ENCODE data around the gene PPP2R2B.
A peak's percentile ranks its signal among the peaks of the same experiment; 100 is the strongest.

Gene PPP2R2B

GRCh38 chr5:146758076-146758475, 120.5 kb downstream of the PPP2R2B start:
- Histone ChIP-seq H3K4me1 (ENCODE audit: control insufficient read depth, insufficient read depth, low read length) (peaks cover 14% of the 10 kb centered on the region), H3K9me3 (ENCODE audit: control insufficient read depth, low read length) (no peaks in the 10 kb centered on the region), H3K4me3 (ENCODE audit: low read length) (no peak overlapping the region), H3K36me3 (ENCODE audit: control insufficient read depth, insufficient read depth, low read length, severe bottlenecking) (no peaks in the 10 kb centered on the region), H3K27me3 (replicated peaks; ENCODE audit: control insufficient read depth, insufficient read depth, low read length) (no peaks in the 10 kb centered on the region), H3K9ac (ENCODE audit: low read length) (no peak overlapping the region)
- no peak for DNase-seq (ENCODE audit: low read depth)

- H3K36me3 ChIP-seq (ENCODE audit: control insufficient read depth, insufficient read depth, low read length, severe bottlenecking), result no peaks in the 10 kb centered on the region
- no peaks in the 10 kb centered on the region for H3K27me3 ChIP-seq (replicated peaks; ENCODE audit: control insufficient read depth, insufficient read depth, low read length)
- no peaks in the 10 kb centered on the region for H3K9me3 ChIP-seq (ENCODE audit: control insufficient read depth, low read length)
- H3K4me1 ChIP-seq (ENCODE audit: control insufficient read depth, insufficient read depth, low read length), result no peaks in the 10 kb centered on the region
- DNase-seq (ENCODE audit: low read depth), result no peak
- H3K9ac ChIP-seq (ENCODE audit: low read length), result no peak overlapping the region
- no peak overlapping the region for H3K4me3 ChIP-seq (ENCODE audit: low read length)
Measured at GRCh38 chr5:146756546-146756945, 122.0 kb downstream of the PPP2R2B start.

GRCh38 chr5:146755793-146756192, 122.8 kb downstream of the PPP2R2B start:
- no peaks in the 10 kb centered on the region for H3K36me3 ChIP-seq (ENCODE audit: control insufficient read depth, insufficient read depth, low read length, severe bottlenecking)
- no peaks in the 10 kb centered on the region for H3K9me3 ChIP-seq (ENCODE audit: control insufficient read depth, low read length)
- H3K4me3 ChIP-seq (ENCODE audit: low read length), result no peak overlapping the region
- DNase-seq (ENCODE audit: low read depth), result no peak
- no peaks in the 10 kb centered on the region for H3K4me1 ChIP-seq (ENCODE audit: control insufficient read depth, insufficient read depth, low read length)
- no peak overlapping the region for H3K9ac ChIP-seq (ENCODE audit: low read length)
- no peaks in the 10 kb centered on the region for H3K27me3 ChIP-seq (replicated peaks; ENCODE audit: control insufficient read depth, insufficient read depth, low read length)

GRCh38 chr5:146754621-146755020, 123.9 kb downstream of the PPP2R2B start:
- no peak overlapping the region for H3K4me3 ChIP-seq (ENCODE audit: low read length)
- DNase-seq (ENCODE audit: low read depth), result no peak
- no peaks in the 10 kb centered on the region for H3K9me3 ChIP-seq (ENCODE audit: control insufficient read depth, low read length)
- H3K4me1 ChIP-seq (ENCODE audit: control insufficient read depth, insufficient read depth, low read length), result no peaks in the 10 kb centered on the region
- no peak overlapping the region for H3K9ac ChIP-seq (ENCODE audit: low read length)
- H3K27me3 ChIP-seq (replicated peaks; ENCODE audit: control insufficient read depth, insufficient read depth, low read length), result no peaks in the 10 kb centered on the region
- no peaks in the 10 kb centered on the region for H3K36me3 ChIP-seq (ENCODE audit: control insufficient read depth, insufficient read depth, low read length, severe bottlenecking)

- no peaks in the 10 kb centered on the region for H3K36me3 ChIP-seq (ENCODE audit: control insufficient read depth, insufficient read depth, low read length, severe bottlenecking)
- H3K27me3 ChIP-seq (replicated peaks; ENCODE audit: control insufficient read depth, insufficient read depth, low read length), result no peaks in the 10 kb centered on the region
- no peaks in the 10 kb centered on the region for H3K9me3 ChIP-seq (ENCODE audit: control insufficient read depth, low read length)
- DNase-seq (ENCODE audit: low read depth), result no peak
- H3K9ac ChIP-seq (ENCODE audit: low read length), result no peak overlapping the region
- H3K4me1 ChIP-seq (ENCODE audit: control insufficient read depth, insufficient read depth, low read length), result no peaks in the 10 kb centered on the region
- H3K4me3 ChIP-seq (ENCODE audit: low read length), result no peak overlapping the region
Measured at GRCh38 chr5:146753641-146754040, 124.9 kb downstream of the PPP2R2B start.

GRCh38 chr5:146751781-146752401, 126.7 kb downstream of the PPP2R2B start:
- DNase-seq (ENCODE audit: low read depth), result no peak

GRCh38 chr5:146751054-146751453, 127.5 kb downstream of the PPP2R2B start:
- H3K9me3 ChIP-seq (ENCODE audit: control insufficient read depth, low read length), result no peaks in the 10 kb centered on the region
- no peak overlapping the region for H3K9ac ChIP-seq (ENCODE audit: low read length)
- H3K36me3 ChIP-seq (ENCODE audit: control insufficient read depth, insufficient read depth, low read length, severe bottlenecking), result no peaks in the 10 kb centered on the region
- no peak overlapping the region for H3K4me3 ChIP-seq (ENCODE audit: low read length)
- no peak for DNase-seq (ENCODE audit: low read depth)
- no peaks in the 10 kb centered on the region for H3K27me3 ChIP-seq (replicated peaks; ENCODE audit: control insufficient read depth, insufficient read depth, low read length)
- peaks cover 2% of the 10 kb centered on the region for H3K4me1 ChIP-seq (ENCODE audit: control insufficient read depth, insufficient read depth, low read length)

More at GRCh38 chr5:146751781-146752401, 126.7 kb downstream of the PPP2R2B start:
- Histone ChIP-seq H3K4me3 (ENCODE audit: low read length) (no peak overlapping the region), H3K27me3 (replicated peaks; ENCODE audit: control insufficient read depth, insufficient read depth, low read length) (no peaks in the 10 kb centered on the region), H3K9me3 (ENCODE audit: control insufficient read depth, low read length) (no peaks in the 10 kb centered on the region), H3K4me1 (ENCODE audit: control insufficient read depth, insufficient read depth, low read length) (no peaks in the 10 kb centered on the region), H3K36me3 (ENCODE audit: control insufficient read depth, insufficient read depth, low read length, severe bottlenecking) (no peaks in the 10 kb centered on the region), H3K9ac (ENCODE audit: low read length) (no peak overlapping the region)

- H3K27me3 ChIP-seq (replicated peaks; ENCODE audit: control insufficient read depth, insufficient read depth, low read length), result no peaks in the 10 kb centered on the region
- peaks cover 20% of the 10 kb centered on the region for H3K4me1 ChIP-seq (ENCODE audit: control insufficient read depth, insufficient read depth, low read length)
- no peak for DNase-seq (ENCODE audit: low read depth)
- H3K36me3 ChIP-seq (ENCODE audit: control insufficient read depth, insufficient read depth, low read length, severe bottlenecking), result no peaks in the 10 kb centered on the region
- H3K4me3 ChIP-seq (ENCODE audit: low read length), result no peak overlapping the region
- no peak overlapping the region for H3K9ac ChIP-seq (ENCODE audit: low read length)
- no peaks in the 10 kb centered on the region for H3K9me3 ChIP-seq (ENCODE audit: control insufficient read depth, low read length)
Measured at GRCh38 chr5:146748533-146748932, 130.0 kb downstream of the PPP2R2B start.

GRCh38 chr5:146745931-146746577, 132.5 kb downstream of the PPP2R2B start:
- Histone ChIP-seq H3K9me3 (ENCODE audit: control insufficient read depth, low read length) (no peaks in the 10 kb centered on the region), H3K4me3 (ENCODE audit: low read length) (no peak overlapping the region), H3K36me3 (ENCODE audit: control insufficient read depth, insufficient read depth, low read length, severe bottlenecking) (no peaks in the 10 kb centered on the region), H3K9ac (ENCODE audit: low read length) (no peak overlapping the region), H3K27me3 (replicated peaks; ENCODE audit: control insufficient read depth, insufficient read depth, low read length) (no peaks in the 10 kb centered on the region), H3K4me1 (ENCODE audit: control insufficient read depth, insufficient read depth, low read length) (peaks cover 21% of the 10 kb centered on the region)
- DNase-seq (ENCODE audit: low read depth), result no peak

- Histone ChIP-seq H3K4me3 (ENCODE audit: low read length) (peak overlapping the region; percentile 30), H3K36me3 (ENCODE audit: control insufficient read depth, insufficient read depth, low read length, severe bottlenecking) (no peaks in the 10 kb centered on the region), H3K27me3 (replicated peaks; ENCODE audit: control insufficient read depth, insufficient read depth, low read length) (no peaks in the 10 kb centered on the region), H3K9ac (ENCODE audit: low read length) (peak overlapping the region; percentile 27), H3K4me1 (ENCODE audit: control insufficient read depth, insufficient read depth, low read length) (peaks cover 21% of the 10 kb centered on the region), H3K9me3 (ENCODE audit: control insufficient read depth, low read length) (no peaks in the 10 kb centered on the region)
- peak; percentile 35 for DNase-seq (ENCODE audit: low read depth)
Measured at GRCh38 chr5:146744068-146744745, 134.3 kb downstream of the PPP2R2B start.

GRCh38 chr5:146734936-146735577, 143.5 kb downstream of the PPP2R2B start:
- H3K36me3 ChIP-seq (ENCODE audit: control insufficient read depth, insufficient read depth, low read length, severe bottlenecking), result no peaks in the 10 kb centered on the region
- peaks cover 20% of the 10 kb centered on the region for H3K4me1 ChIP-seq (ENCODE audit: control insufficient read depth, insufficient read depth, low read length)
- DNase-seq (ENCODE audit: low read depth), result no peak
- H3K27me3 ChIP-seq (replicated peaks; ENCODE audit: control insufficient read depth, insufficient read depth, low read length), result no peaks in the 10 kb centered on the region
- H3K9ac ChIP-seq (ENCODE audit: low read length), result no peak overlapping the region
- H3K9me3 ChIP-seq (ENCODE audit: control insufficient read depth, low read length), result no peaks in the 10 kb centered on the region
- H3K4me3 ChIP-seq (ENCODE audit: low read length), result no peak overlapping the region
